Measurements from ENCODE around the gene ZBTB40. TPM values are rescaled to one million over a fixed set of nuclear protein-coding genes. Genes with fewer than 3 reads are reported as not detected.

Gene ZBTB40
- total RNA-seq, 1 experiment from 2014 or later: 11.5 TPM

DNA sequence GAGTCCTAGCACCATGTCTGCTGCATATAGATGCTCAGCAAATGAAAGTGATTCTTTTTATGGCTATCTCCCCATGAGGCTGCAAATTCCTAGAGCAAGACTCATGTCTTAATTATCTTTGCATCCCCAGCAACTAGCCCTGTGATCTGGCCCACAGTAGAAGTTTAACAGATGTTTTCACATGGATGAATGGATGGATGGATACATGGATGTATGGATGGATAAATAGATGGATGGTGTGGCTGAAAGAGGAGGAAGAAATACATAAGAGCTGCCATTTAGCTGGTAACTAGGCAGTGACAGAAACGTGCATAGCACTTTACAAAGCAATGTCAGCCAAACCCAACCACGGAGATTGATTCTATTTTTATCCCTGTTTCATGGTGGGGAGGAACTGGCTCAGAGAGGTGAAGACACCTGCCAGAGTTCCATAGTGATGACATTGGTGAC is 32.7 kb upstream of the ZBTB40 start (continued):
- TF ChIP-seq, protein P1, sequence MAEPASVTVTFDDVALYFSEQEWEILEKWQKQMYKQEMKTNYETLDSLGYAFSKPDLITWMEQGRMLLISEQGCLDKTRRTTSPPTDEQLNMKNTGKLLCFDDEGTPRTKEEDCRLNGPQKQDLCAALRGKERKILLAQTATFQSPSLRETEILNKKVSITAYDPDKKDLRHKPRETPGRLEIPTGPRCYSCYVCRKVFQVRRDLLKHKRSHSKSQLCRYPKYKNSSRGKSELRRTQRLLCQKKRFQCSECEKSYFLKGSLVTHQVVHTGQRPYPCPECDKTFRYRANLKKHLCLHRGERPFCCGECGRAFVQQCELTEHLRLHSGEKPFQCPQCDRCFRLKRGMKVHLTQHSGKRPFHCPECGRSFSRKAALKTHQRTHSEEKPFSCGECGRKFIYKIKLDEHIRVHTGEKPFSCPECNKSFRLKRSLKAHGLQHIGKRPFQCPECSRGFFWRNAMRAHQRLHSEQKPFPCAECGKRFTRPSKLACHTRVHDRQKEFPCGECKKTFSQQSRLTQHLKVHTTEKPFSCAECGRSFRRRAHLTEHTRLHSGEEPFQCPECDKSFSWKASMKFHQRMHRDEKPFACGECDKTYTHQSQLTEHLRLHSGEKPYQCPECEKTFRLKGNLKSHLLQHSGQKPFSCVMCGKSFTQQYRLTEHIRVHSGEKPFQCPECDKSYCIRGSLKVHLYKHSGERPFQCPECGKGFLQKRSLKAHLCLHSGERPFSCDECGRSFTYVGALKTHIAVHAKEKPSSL (CRISPR knock-in tag; conservative IDR thresholded peaks at IDR 0.05): no peak
- TF ChIP-seq, protein P2, sequence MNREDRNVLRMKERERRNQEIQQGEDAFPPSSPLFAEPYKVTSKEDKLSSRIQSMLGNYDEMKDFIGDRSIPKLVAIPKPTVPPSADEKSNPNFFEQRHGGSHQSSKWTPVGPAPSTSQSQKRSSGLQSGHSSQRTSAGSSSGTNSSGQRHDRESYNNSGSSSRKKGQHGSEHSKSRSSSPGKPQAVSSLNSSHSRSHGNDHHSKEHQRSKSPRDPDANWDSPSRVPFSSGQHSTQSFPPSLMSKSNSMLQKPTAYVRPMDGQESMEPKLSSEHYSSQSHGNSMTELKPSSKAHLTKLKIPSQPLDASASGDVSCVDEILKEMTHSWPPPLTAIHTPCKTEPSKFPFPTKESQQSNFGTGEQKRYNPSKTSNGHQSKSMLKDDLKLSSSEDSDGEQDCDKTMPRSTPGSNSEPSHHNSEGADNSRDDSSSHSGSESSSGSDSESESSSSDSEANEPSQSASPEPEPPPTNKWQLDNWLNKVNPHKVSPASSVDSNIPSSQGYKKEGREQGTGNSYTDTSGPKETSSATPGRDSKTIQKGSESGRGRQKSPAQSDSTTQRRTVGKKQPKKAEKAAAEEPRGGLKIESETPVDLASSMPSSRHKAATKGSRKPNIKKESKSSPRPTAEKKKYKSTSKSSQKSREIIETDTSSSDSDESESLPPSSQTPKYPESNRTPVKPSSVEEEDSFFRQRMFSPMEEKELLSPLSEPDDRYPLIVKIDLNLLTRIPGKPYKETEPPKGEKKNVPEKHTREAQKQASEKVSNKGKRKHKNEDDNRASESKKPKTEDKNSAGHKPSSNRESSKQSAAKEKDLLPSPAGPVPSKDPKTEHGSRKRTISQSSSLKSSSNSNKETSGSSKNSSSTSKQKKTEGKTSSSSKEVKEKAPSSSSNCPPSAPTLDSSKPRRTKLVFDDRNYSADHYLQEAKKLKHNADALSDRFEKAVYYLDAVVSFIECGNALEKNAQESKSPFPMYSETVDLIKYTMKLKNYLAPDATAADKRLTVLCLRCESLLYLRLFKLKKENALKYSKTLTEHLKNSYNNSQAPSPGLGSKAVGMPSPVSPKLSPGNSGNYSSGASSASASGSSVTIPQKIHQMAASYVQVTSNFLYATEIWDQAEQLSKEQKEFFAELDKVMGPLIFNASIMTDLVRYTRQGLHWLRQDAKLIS (CRISPR knock-in tag; IDR thresholded peaks at IDR 0.05; ENCODE audit: borderline replicate concordance): no peak
- no peak for TF ChIP-seq JAZF1 (CRISPR knock-in tag; IDR thresholded peaks at IDR 0.05)
- no peak for TF ChIP-seq FOXJ3 (CRISPR knock-in tag; IDR thresholded peaks at IDR 0.05; ENCODE audit: borderline replicate concordance)
- no peak for TF ChIP-seq GTF2I (CRISPR knock-in tag; conservative IDR thresholded peaks at IDR 0.05)
- TF ChIP-seq SOX15 (CRISPR knock-in tag; IDR thresholded peaks at IDR 0.05): no peak
- TF ChIP-seq, protein P3, sequence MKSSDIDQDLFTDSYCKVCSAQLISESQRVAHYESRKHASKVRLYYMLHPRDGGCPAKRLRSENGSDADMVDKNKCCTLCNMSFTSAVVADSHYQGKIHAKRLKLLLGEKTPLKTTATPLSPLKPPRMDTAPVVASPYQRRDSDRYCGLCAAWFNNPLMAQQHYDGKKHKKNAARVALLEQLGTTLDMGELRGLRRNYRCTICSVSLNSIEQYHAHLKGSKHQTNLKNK (CRISPR knock-in tag; IDR thresholded peaks at IDR 0.05): no peak
- TF ChIP-seq, protein P4, sequence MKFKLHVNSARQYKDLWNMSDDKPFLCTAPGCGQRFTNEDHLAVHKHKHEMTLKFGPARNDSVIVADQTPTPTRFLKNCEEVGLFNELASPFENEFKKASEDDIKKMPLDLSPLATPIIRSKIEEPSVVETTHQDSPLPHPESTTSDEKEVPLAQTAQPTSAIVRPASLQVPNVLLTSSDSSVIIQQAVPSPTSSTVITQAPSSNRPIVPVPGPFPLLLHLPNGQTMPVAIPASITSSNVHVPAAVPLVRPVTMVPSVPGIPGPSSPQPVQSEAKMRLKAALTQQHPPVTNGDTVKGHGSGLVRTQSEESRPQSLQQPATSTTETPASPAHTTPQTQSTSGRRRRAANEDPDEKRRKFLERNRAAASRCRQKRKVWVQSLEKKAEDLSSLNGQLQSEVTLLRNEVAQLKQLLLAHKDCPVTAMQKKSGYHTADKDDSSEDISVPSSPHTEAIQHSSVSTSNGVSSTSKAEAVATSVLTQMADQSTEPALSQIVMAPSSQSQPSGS (CRISPR knock-in tag; IDR thresholded peaks at IDR 0.05; ENCODE audit: borderline replicate concordance, low read depth): no peak

DNA sequence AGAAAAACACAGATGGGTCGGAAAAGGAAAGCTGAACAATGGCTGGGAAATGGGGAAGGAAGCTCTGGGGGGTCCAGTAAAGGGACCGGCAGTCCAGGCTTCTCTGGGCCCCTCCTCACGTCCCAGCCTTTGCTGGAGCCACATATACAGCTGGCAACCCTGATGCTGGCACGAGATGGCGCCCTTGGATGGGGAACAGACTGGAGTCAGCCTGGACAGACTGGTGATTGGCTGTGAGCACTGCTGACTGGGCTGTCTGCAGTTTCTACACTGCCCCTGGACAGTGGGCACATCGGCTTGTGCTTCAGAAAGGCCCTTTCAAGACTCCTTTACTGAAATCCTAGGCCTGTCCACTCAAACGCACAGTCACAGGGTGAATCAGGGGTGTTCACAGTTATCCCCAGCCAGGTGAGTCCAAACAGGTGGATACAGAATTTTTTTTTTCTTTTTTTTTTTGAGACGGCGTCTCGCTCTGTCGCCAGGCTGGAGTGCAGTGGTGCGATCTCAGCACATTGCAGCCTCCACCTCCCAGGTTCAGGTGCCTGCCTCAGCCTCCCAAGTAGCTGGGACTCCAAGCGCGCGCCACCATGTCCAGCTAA is 31.1 kb upstream of the ZBTB40 start:
- peaks cover 10% of the 10 kb centered on the region for H3K4me1 Mint-ChIP-seq
- H3K27me3 Mint-ChIP-seq (ENCODE audit: low read depth): no peaks in the 10 kb centered on the region
- H3K9me3 Mint-ChIP-seq: no peaks in the 10 kb centered on the region
- no peak overlapping the region for H3K4me3 Mint-ChIP-seq
- CTCF ChIA-PET: interaction anchor here (0.5 to 4.7 kb wide), 15 partner anchors 69 to 652 kb away, joined by 3 to 31 read pairs (median 5); partner anchors contain the start of gene WNT4
- no peaks in the 10 kb centered on the region for H3K36me3 Mint-ChIP-seq
- POLR2A ChIA-PET: no interaction called here
- TF ChIP-seq, protein P5, sequence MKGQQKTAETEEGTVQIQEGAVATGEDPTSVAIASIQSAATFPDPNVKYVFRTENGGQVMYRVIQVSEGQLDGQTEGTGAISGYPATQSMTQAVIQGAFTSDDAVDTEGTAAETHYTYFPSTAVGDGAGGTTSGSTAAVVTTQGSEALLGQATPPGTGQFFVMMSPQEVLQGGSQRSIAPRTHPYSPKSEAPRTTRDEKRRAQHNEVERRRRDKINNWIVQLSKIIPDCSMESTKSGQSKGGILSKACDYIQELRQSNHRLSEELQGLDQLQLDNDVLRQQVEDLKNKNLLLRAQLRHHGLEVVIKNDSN (CRISPR knock-in tag; IDR thresholded peaks at IDR 0.05): no peak
- TF ChIP-seq, protein P6, sequence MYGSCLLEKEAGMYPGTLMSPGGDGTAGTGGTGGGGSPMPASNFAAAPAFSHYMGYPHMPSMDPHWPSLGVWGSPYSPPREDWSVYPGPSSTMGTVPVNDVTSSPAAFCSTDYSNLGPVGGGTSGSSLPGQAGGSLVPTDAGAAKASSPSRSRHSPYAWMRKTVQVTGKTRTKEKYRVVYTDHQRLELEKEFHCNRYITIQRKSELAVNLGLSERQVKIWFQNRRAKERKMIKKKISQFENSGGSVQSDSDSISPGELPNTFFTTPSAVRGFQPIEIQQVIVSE (CRISPR knock-in tag; IDR thresholded peaks at IDR 0.05; ENCODE audit: borderline replicate concordance): no peak
- TF ChIP-seq RELA (CRISPR knock-in tag; IDR thresholded peaks at IDR 0.05; ENCODE audit: borderline replicate concordance): no peak
- TF ChIP-seq ZNF232 (CRISPR knock-in tag; IDR thresholded peaks at IDR 0.05): no peak
- TF ChIP-seq ZNF416 (CRISPR knock-in tag; IDR thresholded peaks at IDR 0.05): no peak
- TF ChIP-seq KAT7 (CRISPR knock-in tag; IDR thresholded peaks at IDR 0.05; ENCODE audit: borderline replicate concordance): no peak
- TF ChIP-seq NR2C2 (CRISPR knock-in tag; IDR thresholded peaks at IDR 0.05): no peak
- no peak; the same call in 1 of the 2 replicates for TF ChIP-seq ZBTB21 (CRISPR knock-in tag; IDR thresholded peaks at IDR 0.05; ENCODE audit: borderline replicate concordance)
- H3K27ac Mint-ChIP-seq: no peak overlapping the region
- DNase-seq (ENCODE audit: low spot score) (peak; percentile 90), ATAC-seq (peak; percentile 97)
